Loucy (cell line): ENCODE results near the gene SHROOM2.

Source experiments
- CTCF ChIP-seq: fragments of 200-600 bp; sonication (generic); conservative IDR thresholded peaks from 2 replicates; pipeline ENCODE4 v1.5.1; 2014; ENCODE audit warnings: mild to moderate bottlenecking, antibody characterized with exemption, low read length
- EZH2phosphoT487 ChIP-seq: fragments of 200-600 bp; IDR thresholded peaks from 2 replicates; pipeline ENCODE4 v1.6.1; 2018; ENCODE audit warnings: antibody characterized with exemption, mild to moderate bottlenecking, moderate library complexity, borderline replicate concordance

GRCh38 chrX:9909254-9909653 is 123.0 kb downstream of the SHROOM2 start:
- TF ChIP-seq CTCF (no peak), EZH2phosphoT487 (no peak)
